ENCODE data around the gene CPEB1.
"Not testable (repeated sequence)": the region's sequence is repeated elsewhere in the genome, so short reads cannot be mapped to it uniquely, and the experiment has no call there.

Gene CPEB1

GRCh38 chr15:82536409-82537350 lies 110.5 kb downstream of the CPEB1 start:
- Histone ChIP-seq H3K4me1 (ENCODE audit: control insufficient read depth, insufficient read depth, low read length, unreplicated experiment) (peaks cover 19% of the 10 kb centered on the region), H3K27ac (ENCODE audit: low read depth, low read length) (0 out of 2 replicates have a peak overlapping the region, but pooled peaks have one; percentile 13), H3K27me3 (ENCODE audit: insufficient read depth, low read length) (no peaks in the 10 kb centered on the region), H3K79me2 (ENCODE audit: control insufficient read depth, insufficient read depth, low read length, unreplicated experiment) (peaks cover 42% of the 10 kb centered on the region), H3K4me3 (ENCODE audit: low read depth, low read length) (no peak overlapping the region), H3K36me3 (ENCODE audit: insufficient read depth, low read length) (peaks cover 39% of the 10 kb centered on the region), H2AFZ (ENCODE audit: low read length, unreplicated experiment) (no peak overlapping the region)

DNA sequence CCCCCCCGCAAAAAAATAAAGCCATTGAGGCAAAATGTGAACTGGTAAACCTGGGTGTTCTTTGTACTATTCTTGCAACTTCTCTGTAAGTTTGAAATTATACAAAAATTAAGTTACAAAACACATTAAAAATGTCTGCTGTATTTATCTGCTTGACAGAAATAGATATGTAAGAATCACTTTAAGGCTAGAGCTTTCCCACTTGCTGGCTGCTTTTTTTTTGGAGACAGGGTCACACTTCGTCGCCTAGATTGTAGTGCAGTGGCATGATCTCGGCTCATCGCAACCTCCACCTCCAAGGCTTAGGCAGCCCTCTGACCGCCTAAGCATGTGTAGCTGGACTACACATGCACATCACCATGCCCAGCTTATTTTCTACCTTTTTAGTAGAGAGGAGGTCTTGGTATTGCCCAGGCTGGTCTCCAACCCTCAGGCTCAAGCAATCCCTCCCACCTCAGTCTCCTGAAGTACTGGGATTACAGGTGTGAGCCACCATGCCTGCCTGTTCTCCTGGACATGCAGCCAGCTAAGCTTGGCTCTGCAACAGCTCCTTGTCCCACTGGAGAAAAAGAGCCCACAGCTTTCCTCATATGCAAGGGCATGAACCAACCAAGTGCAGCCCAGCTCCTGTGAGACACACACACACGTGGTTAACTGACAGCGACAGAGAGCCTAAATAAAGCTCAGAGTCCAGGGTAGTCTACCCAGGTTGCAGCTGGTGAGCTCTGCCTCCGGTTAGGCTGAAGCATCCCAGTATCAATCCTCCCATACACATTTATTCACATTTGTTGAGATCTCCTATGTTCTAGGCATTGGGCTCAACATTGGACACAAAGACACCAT lies 111.4 kb downstream of the CPEB1 start:
- Histone ChIP-seq H3K27me3 (ENCODE audit: insufficient read depth, low read length) (no peaks in the 10 kb centered on the region), H3K36me3 (ENCODE audit: insufficient read depth, low read length) (peaks cover 39% of the 10 kb centered on the region), H3K4me3 (ENCODE audit: low read depth, low read length) (no peak overlapping the region), H3K27ac (ENCODE audit: low read depth, low read length) (no peak overlapping the region), H3K79me2 (ENCODE audit: control insufficient read depth, insufficient read depth, low read length, unreplicated experiment) (peaks cover 42% of the 10 kb centered on the region), H2AFZ (ENCODE audit: low read length, unreplicated experiment) (no peak overlapping the region), H3K4me1 (ENCODE audit: control insufficient read depth, insufficient read depth, low read length, unreplicated experiment) (peaks cover 19% of the 10 kb centered on the region)

DNA sequence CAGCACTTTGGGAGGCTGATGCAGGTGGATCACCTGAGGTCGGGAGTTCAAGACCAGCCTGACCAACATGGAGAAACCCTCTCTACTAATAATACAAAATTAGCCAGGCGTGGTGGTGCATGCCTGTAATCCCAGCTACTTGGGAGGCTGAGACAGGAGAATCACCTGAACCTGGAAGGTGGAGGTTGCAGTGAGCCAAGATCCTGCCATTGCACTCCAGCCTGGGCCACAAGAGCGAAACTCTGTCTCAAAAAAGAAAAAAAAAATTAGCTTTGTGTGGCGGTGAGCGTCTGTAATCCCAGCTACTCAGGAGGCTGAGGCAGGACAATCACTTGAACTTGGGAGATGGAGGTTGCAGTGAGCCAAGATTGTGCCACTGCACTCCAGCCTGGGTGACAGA lies 112.0 kb downstream of the CPEB1 start:
- not testable (repeated sequence) for H3K27ac ChIP-seq (ENCODE audit: low read depth, low read length); H3K27me3 ChIP-seq (ENCODE audit: insufficient read depth, low read length); H2AFZ ChIP-seq (ENCODE audit: low read length, unreplicated experiment); H3K4me3 ChIP-seq (ENCODE audit: low read depth, low read length)
- H3K36me3 ChIP-seq (ENCODE audit: insufficient read depth, low read length), result peaks cover 39% of the 10 kb centered on the region
- peaks cover 19% of the 10 kb centered on the region for H3K4me1 ChIP-seq (ENCODE audit: control insufficient read depth, insufficient read depth, low read length, unreplicated experiment)
- H3K79me2 ChIP-seq (ENCODE audit: control insufficient read depth, insufficient read depth, low read length, unreplicated experiment), result peaks cover 41% of the 10 kb centered on the region

- H3K27ac ChIP-seq (ENCODE audit: low read depth, low read length); H3K27me3 ChIP-seq (ENCODE audit: insufficient read depth, low read length); H3K4me3 ChIP-seq (ENCODE audit: low read depth, low read length); H2AFZ ChIP-seq (ENCODE audit: low read length, unreplicated experiment): not testable (repeated sequence)
- H3K4me1 ChIP-seq (ENCODE audit: control insufficient read depth, insufficient read depth, low read length, unreplicated experiment), result peaks cover 19% of the 10 kb centered on the region
- peaks cover 34% of the 10 kb centered on the region for H3K79me2 ChIP-seq (ENCODE audit: control insufficient read depth, insufficient read depth, low read length, unreplicated experiment)
- peaks cover 38% of the 10 kb centered on the region for H3K36me3 ChIP-seq (ENCODE audit: insufficient read depth, low read length)
Observed at GRCh38 chr15:82534457-82534861, 112.7 kb downstream of the CPEB1 start.

- Histone ChIP-seq H3K4me3 (ENCODE audit: low read depth, low read length) (no peak overlapping the region), H3K27me3 (ENCODE audit: insufficient read depth, low read length) (no peaks in the 10 kb centered on the region), H3K27ac (ENCODE audit: low read depth, low read length) (no peak overlapping the region), H2AFZ (ENCODE audit: low read length, unreplicated experiment) (no peak overlapping the region), H3K79me2 (ENCODE audit: control insufficient read depth, insufficient read depth, low read length, unreplicated experiment) (peaks cover 27% of the 10 kb centered on the region), H3K36me3 (ENCODE audit: insufficient read depth, low read length) (peaks cover 32% of the 10 kb centered on the region), H3K4me1 (ENCODE audit: control insufficient read depth, insufficient read depth, low read length, unreplicated experiment) (peaks cover 19% of the 10 kb centered on the region)
Observed at GRCh38 chr15:82533801-82534200, 113.4 kb downstream of the CPEB1 start.

GRCh38 chr15:82532991-82533481 lies 114.1 kb downstream of the CPEB1 start:
- Histone ChIP-seq H3K27me3 (ENCODE audit: insufficient read depth, low read length) (no peaks in the 10 kb centered on the region), H2AFZ (ENCODE audit: low read length, unreplicated experiment) (no peak overlapping the region), H3K4me1 (ENCODE audit: control insufficient read depth, insufficient read depth, low read length, unreplicated experiment) (peaks cover 11% of the 10 kb centered on the region), H3K36me3 (ENCODE audit: insufficient read depth, low read length) (peaks cover 24% of the 10 kb centered on the region), H3K27ac (ENCODE audit: low read depth, low read length) (no peak overlapping the region), H3K4me3 (ENCODE audit: low read depth, low read length) (no peak overlapping the region), H3K79me2 (ENCODE audit: control insufficient read depth, insufficient read depth, low read length, unreplicated experiment) (peaks cover 20% of the 10 kb centered on the region)

GRCh38 chr15:82532383-82532990 lies 114.7 kb downstream of the CPEB1 start:
- no peaks in the 10 kb centered on the region for H3K27me3 ChIP-seq (ENCODE audit: insufficient read depth, low read length)
- H2AFZ ChIP-seq (ENCODE audit: low read length, unreplicated experiment), result no peak overlapping the region
- H3K4me1 ChIP-seq (ENCODE audit: control insufficient read depth, insufficient read depth, low read length, unreplicated experiment), result peaks cover 5% of the 10 kb centered on the region
- H3K4me3 ChIP-seq (ENCODE audit: low read depth, low read length), result no peak overlapping the region
- no peak overlapping the region for H3K27ac ChIP-seq (ENCODE audit: low read depth, low read length)
- H3K36me3 ChIP-seq (ENCODE audit: insufficient read depth, low read length), result peaks cover 18% of the 10 kb centered on the region
- H3K79me2 ChIP-seq (ENCODE audit: control insufficient read depth, insufficient read depth, low read length, unreplicated experiment), result peaks cover 14% of the 10 kb centered on the region

DNA sequence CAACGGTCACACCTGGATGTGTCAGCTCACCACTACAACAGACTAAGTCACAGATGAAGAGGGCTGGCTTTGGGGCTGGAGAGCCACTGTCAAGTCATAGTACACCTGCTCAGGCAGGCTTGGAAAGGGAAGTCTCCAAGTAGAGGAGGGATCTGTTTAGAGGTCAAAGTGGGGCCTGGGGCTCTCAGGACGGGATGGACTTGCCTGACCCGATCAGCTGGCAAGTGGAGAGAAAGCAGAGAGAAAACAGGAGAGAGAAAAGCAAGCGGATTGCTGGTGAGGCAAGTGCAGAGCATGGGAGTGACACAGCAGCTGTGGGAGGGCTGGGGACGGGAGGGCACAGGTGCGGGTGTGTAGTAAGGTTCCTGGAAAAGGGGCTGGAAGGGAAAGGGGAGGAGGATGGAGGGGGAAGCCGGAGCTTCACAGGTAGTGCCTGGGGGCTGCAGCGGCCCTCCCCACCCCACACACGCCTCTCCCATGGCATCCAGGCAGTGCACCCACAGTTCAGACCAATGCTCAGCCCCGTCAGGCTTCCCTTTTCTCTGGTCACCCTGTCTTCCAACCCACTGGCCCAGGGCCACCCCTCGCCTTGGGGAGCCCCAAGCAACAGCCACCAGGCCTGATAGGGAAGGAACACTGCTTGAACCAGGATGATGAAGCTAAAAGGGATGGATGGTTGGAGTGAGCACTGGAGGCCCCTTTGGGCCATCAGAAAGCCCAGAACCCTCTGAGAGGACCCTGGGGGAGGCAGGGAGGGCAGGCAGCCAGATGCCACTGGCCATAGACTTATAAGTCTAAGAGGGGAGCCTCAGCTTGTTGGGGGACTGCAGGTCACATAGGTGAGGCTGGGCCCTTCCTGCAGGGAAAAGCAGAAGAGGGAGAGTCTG lies 115.4 kb downstream of the CPEB1 start:
- no peak overlapping the region for H2AFZ ChIP-seq (ENCODE audit: low read length, unreplicated experiment)
- H3K27me3 ChIP-seq (ENCODE audit: insufficient read depth, low read length), result no peaks in the 10 kb centered on the region
- H3K4me1 ChIP-seq (ENCODE audit: control insufficient read depth, insufficient read depth, low read length, unreplicated experiment), result no peaks in the 10 kb centered on the region
- H3K4me3 ChIP-seq (ENCODE audit: low read depth, low read length), result no peak overlapping the region
- peaks cover 7% of the 10 kb centered on the region for H3K79me2 ChIP-seq (ENCODE audit: control insufficient read depth, insufficient read depth, low read length, unreplicated experiment)
- no peak overlapping the region for H3K27ac ChIP-seq (ENCODE audit: low read depth, low read length)
- H3K36me3 ChIP-seq (ENCODE audit: insufficient read depth, low read length), result peaks cover 11% of the 10 kb centered on the region

DNA sequence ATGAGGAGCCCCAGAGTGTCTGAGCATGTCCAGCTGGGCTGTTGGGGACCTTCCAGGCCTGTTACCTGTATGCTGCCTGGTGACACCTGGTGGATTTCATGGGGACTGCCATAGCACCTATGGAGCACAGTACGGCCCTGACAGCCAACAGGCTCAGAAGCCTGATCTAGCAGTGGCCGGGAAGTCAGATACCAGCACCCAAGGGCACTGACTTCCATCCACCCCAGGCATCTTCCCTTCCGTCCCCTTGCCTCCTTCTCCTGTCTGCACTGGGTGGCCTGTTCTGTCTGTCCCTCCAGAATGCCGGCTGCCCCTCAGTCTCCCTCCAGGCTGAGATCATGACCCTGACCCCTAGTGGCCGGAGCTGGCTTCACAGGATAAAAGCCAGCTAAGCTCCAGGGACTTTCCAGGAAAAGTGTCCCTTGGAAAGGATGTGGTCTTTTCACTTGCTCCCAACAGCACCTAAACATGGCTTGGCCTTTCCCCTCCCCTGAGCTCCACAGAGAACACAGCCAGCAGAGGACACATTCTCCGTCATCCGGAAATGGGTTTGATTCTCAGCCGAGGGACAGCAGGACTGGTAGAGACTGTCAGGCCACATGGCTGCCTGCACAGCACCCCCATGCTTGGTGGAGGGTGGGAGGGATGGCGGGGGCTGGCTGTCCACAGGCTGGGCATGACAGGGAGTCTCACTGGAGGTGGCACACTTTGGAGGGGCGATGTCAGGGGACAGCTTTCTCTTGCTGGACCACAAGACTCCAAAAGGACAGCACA lies 116.4 kb downstream of the CPEB1 start:
- Histone ChIP-seq H3K79me2 (ENCODE audit: control insufficient read depth, insufficient read depth, low read length, unreplicated experiment) (no peaks in the 10 kb centered on the region), H3K4me3 (ENCODE audit: low read depth, low read length) (no peak overlapping the region), H3K36me3 (ENCODE audit: insufficient read depth, low read length) (0 out of 2 replicates have a peak, but pooled peaks cover 1% of the 10 kb centered on the region), H3K27ac (ENCODE audit: low read depth, low read length) (no peak overlapping the region), H2AFZ (ENCODE audit: low read length, unreplicated experiment) (peak overlapping the region; percentile 67), H3K4me1 (ENCODE audit: control insufficient read depth, insufficient read depth, low read length, unreplicated experiment) (no peaks in the 10 kb centered on the region), H3K27me3 (ENCODE audit: insufficient read depth, low read length) (no peaks in the 10 kb centered on the region)

Data from ACC112 (cell line).